ENCODE measurements around the gene DLEU7.

Gene DLEU7

DNA sequence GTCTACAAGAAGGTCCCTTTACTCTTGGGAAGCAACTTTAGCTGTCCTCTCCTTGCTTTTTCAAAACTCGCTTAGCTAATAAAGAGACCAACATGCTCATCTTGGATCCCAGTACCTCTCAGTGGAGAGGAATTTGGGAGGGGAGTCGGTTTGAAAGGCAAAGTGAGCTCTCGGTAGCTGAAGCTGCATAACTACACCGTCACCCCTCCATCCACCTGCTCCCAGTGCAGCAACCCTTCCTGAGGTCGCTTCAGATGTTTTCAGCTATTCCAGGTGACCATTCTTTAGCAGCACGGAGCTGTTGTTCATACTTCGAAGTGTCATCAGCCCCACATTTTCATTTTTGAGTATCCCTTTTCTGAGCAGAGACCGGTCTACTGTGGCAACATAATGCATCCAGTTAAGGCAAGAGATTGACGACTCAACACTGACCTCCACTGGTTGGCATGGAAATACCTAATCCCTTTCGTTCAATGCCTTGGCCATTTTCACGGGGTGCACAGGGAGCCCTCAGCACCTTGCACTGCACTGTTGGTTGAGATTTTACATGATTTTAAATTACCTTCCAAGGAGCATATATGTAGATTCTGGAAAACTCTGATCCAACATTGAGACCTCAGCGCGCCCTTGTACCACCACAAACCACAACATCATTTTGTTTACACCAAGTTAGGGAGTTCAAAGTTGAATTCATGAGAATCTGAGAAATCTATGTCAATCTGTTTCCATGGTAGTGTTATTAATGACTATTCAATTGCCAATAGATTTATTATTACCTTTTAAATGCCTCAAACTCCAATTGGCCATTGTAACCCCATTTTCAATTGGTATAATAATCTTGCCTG lies 42.2 kb downstream of the DLEU7 start:
- no peaks in the 10 kb centered on the region for H3K27me3 Mint-ChIP-seq
- no peak overlapping the region for H3K4me3 Mint-ChIP-seq
- H3K9me3 Mint-ChIP-seq, result peaks cover 6% of the 10 kb centered on the region
- no peaks in the 10 kb centered on the region for H3K36me3 Mint-ChIP-seq (ENCODE audit: insufficient read depth)
- ATAC-seq (replicated peaks; ENCODE audit: extremely low read depth, poor library complexity, severe bottlenecking), result peak; percentile 87
- peak; percentile 45 to 51 for DNase-seq (ENCODE audit: low spot score in 2 of 2)
- peaks cover 5% of the 10 kb centered on the region for H3K4me1 Mint-ChIP-seq
- H3K27ac Mint-ChIP-seq (ENCODE audit: low read depth), result no peak overlapping the region

- H3K36me3 Mint-ChIP-seq (ENCODE audit: insufficient read depth), result no peaks in the 10 kb centered on the region
- no peak for DNase-seq (ENCODE audit: low spot score in 2 of 2)
- H3K27ac Mint-ChIP-seq (ENCODE audit: low read depth), result no peak overlapping the region
- H3K4me1 Mint-ChIP-seq, result peaks cover 5% of the 10 kb centered on the region
- H3K4me3 Mint-ChIP-seq, result no peak overlapping the region
- ATAC-seq (replicated peaks; ENCODE audit: extremely low read depth, poor library complexity, severe bottlenecking), result no peak
- H3K27me3 Mint-ChIP-seq, result no peaks in the 10 kb centered on the region
- H3K9me3 Mint-ChIP-seq, result peaks cover under 1% of the 10 kb centered on the region
Measured at GRCh38 chr13:50800091-50800739, 43.3 kb downstream of the DLEU7 start.

- DNase-seq (ENCODE audit: low spot score in 2 of 2) (no peak), ATAC-seq (replicated peaks; ENCODE audit: extremely low read depth, poor library complexity, severe bottlenecking) (no peak)
- Mint-ChIP-seq H3K27ac (ENCODE audit: low read depth) (no peak overlapping the region), H3K36me3 (ENCODE audit: insufficient read depth) (no peaks in the 10 kb centered on the region), H3K4me1 (peaks cover 5% of the 10 kb centered on the region), H3K9me3 (no peaks in the 10 kb centered on the region), H3K27me3 (no peaks in the 10 kb centered on the region), H3K4me3 (no peak overlapping the region)
Measured at GRCh38 chr13:50798923-50799322, 44.6 kb downstream of the DLEU7 start.

GRCh38 chr13:50797091-50797490 lies 46.4 kb downstream of the DLEU7 start:
- H3K4me1 Mint-ChIP-seq, result peaks cover 5% of the 10 kb centered on the region
- no peak for DNase-seq (ENCODE audit: low spot score in 2 of 2)
- H3K27ac Mint-ChIP-seq (ENCODE audit: low read depth), result no peak overlapping the region
- H3K36me3 Mint-ChIP-seq (ENCODE audit: insufficient read depth), result no peaks in the 10 kb centered on the region
- no peaks in the 10 kb centered on the region for H3K9me3 Mint-ChIP-seq
- no peaks in the 10 kb centered on the region for H3K27me3 Mint-ChIP-seq
- no peak overlapping the region for H3K4me3 Mint-ChIP-seq
- no peak for ATAC-seq (replicated peaks; ENCODE audit: extremely low read depth, poor library complexity, severe bottlenecking)

DNA sequence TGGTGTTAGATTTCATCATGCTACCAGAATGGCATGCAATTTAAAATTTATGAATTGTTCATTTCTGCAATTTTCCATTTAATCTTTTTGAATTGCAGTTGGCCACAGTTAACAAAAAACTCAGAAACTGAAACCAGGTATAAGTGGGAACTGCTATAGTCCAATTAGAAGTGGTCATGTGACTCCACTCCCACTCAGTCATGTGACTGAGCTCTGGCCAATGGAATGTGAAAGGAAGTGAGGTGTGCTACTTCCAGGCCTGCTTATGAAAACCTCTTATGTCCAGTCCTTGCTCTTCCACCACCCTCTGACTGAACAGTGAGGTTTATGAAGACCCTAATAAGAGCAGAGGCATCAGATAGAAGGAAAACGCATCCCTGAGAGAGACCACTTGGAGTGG lies 47.0 kb downstream of the DLEU7 start:
- Mint-ChIP-seq H3K27ac (ENCODE audit: low read depth) (no peak overlapping the region), H3K9me3 (no peaks in the 10 kb centered on the region), H3K4me1 (peaks cover 5% of the 10 kb centered on the region), H3K4me3 (no peak overlapping the region), H3K36me3 (ENCODE audit: insufficient read depth) (no peaks in the 10 kb centered on the region), H3K27me3 (no peaks in the 10 kb centered on the region)
- ATAC-seq (replicated peaks; ENCODE audit: extremely low read depth, poor library complexity, severe bottlenecking) (no peak), DNase-seq (ENCODE audit: low spot score in 2 of 2) (no peak)

DNA sequence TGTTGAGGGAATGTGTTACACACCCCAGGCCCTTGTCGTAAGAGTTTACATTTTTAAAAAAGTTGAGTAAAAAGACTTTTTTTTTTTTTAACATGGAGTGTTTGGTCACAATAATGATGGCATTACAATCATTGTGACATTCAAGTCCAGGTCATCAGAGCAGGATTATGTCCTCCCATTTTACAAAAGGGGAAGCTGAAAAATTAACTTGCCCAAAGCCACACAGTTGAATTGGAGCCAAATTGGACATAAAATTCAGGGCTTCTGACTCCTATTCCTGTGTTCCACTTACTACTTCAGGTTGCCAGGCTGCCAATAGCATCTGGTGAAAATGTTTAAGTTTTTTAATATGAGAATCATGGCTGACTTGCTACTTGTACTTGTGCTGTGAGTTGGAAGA lies 49.3 kb downstream of the DLEU7 start:
- H3K4me1 Mint-ChIP-seq, result no peaks in the 10 kb centered on the region
- H3K27me3 Mint-ChIP-seq, result no peaks in the 10 kb centered on the region
- no peak overlapping the region for H3K27ac Mint-ChIP-seq (ENCODE audit: low read depth)
- no peak for ATAC-seq (replicated peaks; ENCODE audit: extremely low read depth, poor library complexity, severe bottlenecking)
- H3K36me3 Mint-ChIP-seq (ENCODE audit: insufficient read depth), result no peaks in the 10 kb centered on the region
- H3K4me3 Mint-ChIP-seq, result no peak overlapping the region
- DNase-seq (ENCODE audit: low spot score in 2 of 2), result no peak
- no peaks in the 10 kb centered on the region for H3K9me3 Mint-ChIP-seq

DNA sequence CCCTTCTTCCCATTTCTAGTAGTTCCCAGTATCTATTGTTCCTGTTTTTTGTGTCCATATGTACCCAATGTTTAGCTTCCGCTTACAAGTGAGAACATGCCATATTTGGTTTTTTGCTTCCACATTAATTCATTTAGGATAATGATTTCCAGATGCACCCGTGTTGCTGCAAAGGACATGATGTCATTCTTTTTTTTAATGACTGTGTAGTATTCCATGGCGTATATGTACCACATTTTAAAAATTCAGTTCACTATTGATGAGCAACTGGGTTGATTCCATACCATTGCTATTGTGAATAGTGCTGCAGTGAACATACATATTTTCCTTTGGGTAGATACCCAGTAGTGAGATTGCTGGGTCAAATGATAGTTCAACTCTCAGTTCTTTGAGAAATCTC lies 50.5 kb downstream of the DLEU7 start:
- H3K4me3 Mint-ChIP-seq, result no peak overlapping the region
- H3K36me3 Mint-ChIP-seq (ENCODE audit: insufficient read depth), result no peaks in the 10 kb centered on the region
- no peaks in the 10 kb centered on the region for H3K9me3 Mint-ChIP-seq
- H3K27me3 Mint-ChIP-seq, result peaks cover 6% of the 10 kb centered on the region
- no peaks in the 10 kb centered on the region for H3K4me1 Mint-ChIP-seq
- DNase-seq (ENCODE audit: low spot score in 2 of 2) (no peak), ATAC-seq (replicated peaks; ENCODE audit: extremely low read depth, poor library complexity, severe bottlenecking) (no peak)
- no peak overlapping the region for H3K27ac Mint-ChIP-seq (ENCODE audit: low read depth)

DNA sequence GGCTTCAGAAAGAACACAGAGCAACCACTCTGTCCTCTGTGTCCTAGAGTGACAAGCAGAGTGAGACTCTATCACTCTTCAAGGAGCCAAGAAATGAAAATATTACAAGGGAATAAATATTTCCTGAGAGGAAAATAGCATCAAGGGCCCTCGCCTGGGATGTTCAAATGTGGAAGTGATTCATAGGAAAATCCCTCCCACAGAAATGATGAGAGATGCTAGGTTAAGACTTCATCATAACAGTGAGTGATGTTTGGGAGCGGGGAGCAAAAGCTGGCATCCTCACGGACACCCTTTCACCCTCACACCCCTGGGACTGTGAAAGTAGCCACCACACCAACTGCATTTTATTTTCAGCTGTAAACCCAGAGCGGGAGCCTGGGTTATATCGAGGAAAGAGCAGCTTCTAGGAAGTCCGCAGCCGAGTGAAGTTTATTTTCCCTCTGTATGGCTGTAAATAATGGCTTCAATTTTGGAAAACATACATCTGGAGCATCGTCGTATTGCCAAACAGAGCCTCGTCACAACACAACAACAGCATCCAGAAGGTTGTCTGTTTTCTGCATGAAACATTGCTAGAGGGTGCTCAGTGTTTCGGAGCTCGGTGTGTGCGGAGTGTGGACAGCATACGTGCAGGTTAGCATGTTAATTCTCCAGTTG lies 54.8 kb downstream of the DLEU7 start:
- no peak for DNase-seq (ENCODE audit: low spot score in 2 of 2)
- Mint-ChIP-seq H3K4me3 (no peak overlapping the region), H3K4me1 (no peaks in the 10 kb centered on the region), H3K27ac (ENCODE audit: low read depth) (no peak overlapping the region), H3K27me3 (peaks cover 13% of the 10 kb centered on the region), H3K36me3 (ENCODE audit: insufficient read depth) (no peaks in the 10 kb centered on the region), H3K9me3 (no peaks in the 10 kb centered on the region)
- no peak for ATAC-seq (replicated peaks; ENCODE audit: extremely low read depth, poor library complexity, severe bottlenecking)

- Mint-ChIP-seq H3K27ac (ENCODE audit: low read depth) (no peak overlapping the region), H3K27me3 (peaks cover 13% of the 10 kb centered on the region), H3K4me3 (no peak overlapping the region), H3K4me1 (no peaks in the 10 kb centered on the region), H3K36me3 (ENCODE audit: insufficient read depth) (no peaks in the 10 kb centered on the region), H3K9me3 (no peaks in the 10 kb centered on the region)
- DNase-seq (ENCODE audit: low spot score in 2 of 2) (no peak), ATAC-seq (replicated peaks; ENCODE audit: extremely low read depth, poor library complexity, severe bottlenecking) (no peak)
Measured at GRCh38 chr13:50787316-50788195, 55.9 kb downstream of the DLEU7 start.

- Mint-ChIP-seq H3K9me3 (no peaks in the 10 kb centered on the region), H3K4me1 (no peaks in the 10 kb centered on the region), H3K4me3 (no peak overlapping the region), H3K27me3 (peaks cover 18% of the 10 kb centered on the region), H3K36me3 (ENCODE audit: insufficient read depth) (no peaks in the 10 kb centered on the region), H3K27ac (ENCODE audit: low read depth) (no peak overlapping the region)
- ATAC-seq (replicated peaks; ENCODE audit: extremely low read depth, poor library complexity, severe bottlenecking), result no peak
- DNase-seq (ENCODE audit: low spot score in 2 of 2), result no peak
Measured at GRCh38 chr13:50783717-50784290, 59.7 kb downstream of the DLEU7 start.

DNA sequence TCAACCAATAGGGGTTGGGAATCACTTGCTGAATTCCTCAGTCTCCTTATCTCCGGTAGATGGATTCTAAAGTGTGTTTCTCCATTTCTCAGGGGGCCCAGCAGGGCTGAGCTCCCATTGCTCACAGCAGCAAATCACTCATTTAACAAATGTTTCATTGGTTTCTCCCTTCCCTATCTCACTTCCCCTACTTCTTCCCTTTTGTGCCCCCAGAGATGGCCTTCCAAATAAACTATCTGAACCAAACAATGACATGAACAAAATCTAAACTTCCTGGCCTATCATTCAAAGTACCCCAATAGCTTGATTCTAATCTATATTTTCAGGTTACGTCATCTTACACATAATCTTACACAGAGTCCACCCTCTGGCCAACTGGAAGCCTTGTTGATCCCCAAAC lies 60.4 kb downstream of the DLEU7 start:
- H3K4me3 Mint-ChIP-seq, result no peak overlapping the region
- no peaks in the 10 kb centered on the region for H3K9me3 Mint-ChIP-seq
- peaks cover 17% of the 10 kb centered on the region for H3K27me3 Mint-ChIP-seq
- DNase-seq (ENCODE audit: low spot score in 2 of 2) (no peak), ATAC-seq (replicated peaks; ENCODE audit: extremely low read depth, poor library complexity, severe bottlenecking) (no peak)
- H3K4me1 Mint-ChIP-seq, result no peaks in the 10 kb centered on the region
- H3K36me3 Mint-ChIP-seq (ENCODE audit: insufficient read depth), result no peaks in the 10 kb centered on the region
- no peak overlapping the region for H3K27ac Mint-ChIP-seq (ENCODE audit: low read depth)

All from central memory CD8-positive, alpha-beta T cell (primary cell).